SK-MEL-5 (cell line): Measurements from ENCODE around the gene ZPLD1. TPM values are rescaled to one million over a fixed set of nuclear protein-coding genes. Genes with fewer than 3 reads are reported as not detected.
A peak's percentile ranks its signal among the peaks of the same experiment; 100 is the strongest.

Source experiments
- DNase-seq: peaks from one replicate; pipeline ENCODE4 v3.0.0-alpha.2; 2016; ENCODE audit warnings: low read depth, low spot score
- in situ Hi-C: cut with HindIII; loops from 2 replicates; pipeline ENCODE4 v1.10.0; 2016; ENCODE audit warnings: low sequenced_read_pairs, high pct_unique_total_duplicates, low pct_unique_long_range_greater_than_20kb
- total RNA-seq: library from RNA; depleted of rRNA; stranded (reverse); fragments of >200 nt; shearing (Covaris generic); gene quantifications from 2 replicates; pipeline ENCODE4 v1.2.3, GENCODE V29; 2014

ZPLD1 gene
- total RNA-seq, 1 experiment from 2014 or later = 0.11 TPM

GRCh38 chr3:102454181-102454580 lies 19.4 kb downstream of the ZPLD1 start:
- no peak for DNase-seq
- in situ Hi-C loops = no loop called here

DNA sequence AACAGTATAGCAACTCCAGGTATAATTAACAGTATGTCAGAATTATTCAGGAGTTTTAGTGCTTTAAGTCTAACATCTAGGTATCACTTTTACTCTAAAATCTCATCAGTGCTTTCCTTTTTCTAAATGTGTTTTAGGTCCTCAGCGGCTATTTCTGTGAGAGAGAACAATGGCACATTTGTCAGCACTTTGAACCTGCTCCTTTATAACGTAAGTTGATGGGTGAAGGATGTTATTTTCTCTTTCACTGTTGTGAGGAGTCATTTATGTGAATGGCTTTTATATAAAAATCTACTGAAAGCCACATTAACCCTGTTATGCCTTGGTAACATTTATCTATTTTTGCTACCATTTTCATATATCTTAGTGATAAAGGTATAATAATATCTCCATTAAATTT lies 22.8 kb downstream of the ZPLD1 start:
- in situ Hi-C loops = no loop called here
- peak; percentile 48 for DNase-seq

DNA sequence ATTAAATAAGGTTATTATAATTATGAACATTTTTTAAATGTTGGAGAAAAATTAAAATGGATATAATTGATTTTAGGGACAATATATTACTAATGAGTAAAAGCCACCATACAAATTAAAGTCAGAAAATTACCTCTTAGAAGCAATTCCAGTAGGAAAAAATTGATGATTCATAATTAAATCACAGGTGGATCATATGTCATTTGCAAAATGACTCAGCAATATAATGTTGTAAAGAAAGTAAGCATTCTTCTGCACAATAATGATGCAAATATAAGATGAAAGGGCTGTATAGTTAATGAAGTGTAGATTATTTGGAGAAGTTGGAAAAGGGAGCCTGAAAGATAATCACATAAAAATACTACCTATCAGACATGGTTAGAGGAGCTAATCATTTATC lies 25.8 kb downstream of the ZPLD1 start:
- DNase-seq = no peak
- in situ Hi-C loops = no loop called here

GRCh38 chr3:102464261-102464660 lies 29.4 kb downstream of the ZPLD1 start:
- in situ Hi-C loops = no loop called here
- DNase-seq = no peak

DNA sequence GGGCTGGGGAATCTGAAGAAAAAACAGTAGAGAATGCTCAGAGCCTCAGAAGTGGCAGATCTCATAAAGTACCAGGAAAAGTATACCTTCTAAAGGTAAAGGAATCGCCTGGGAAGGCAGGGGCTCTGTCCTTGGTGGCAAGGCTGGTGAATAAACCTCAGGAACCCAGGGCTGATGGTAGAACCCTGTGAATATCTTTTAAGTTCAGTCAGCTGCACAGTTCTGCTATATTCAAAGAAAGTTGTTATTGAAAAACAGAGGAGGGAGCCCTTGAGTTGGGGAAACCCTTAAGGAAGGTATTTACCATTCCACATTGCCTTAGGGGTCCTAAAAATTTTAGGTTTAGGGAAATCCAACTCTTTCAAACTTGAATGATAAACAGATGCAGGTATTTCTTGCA lies 31.2 kb downstream of the ZPLD1 start:
- in situ Hi-C loops = no loop called here
- peak; percentile 51 for DNase-seq

GRCh38 chr3:102470066-102470465 lies 35.3 kb downstream of the ZPLD1 start:
- in situ Hi-C loops = no loop called here
- no peak for DNase-seq

DNA sequence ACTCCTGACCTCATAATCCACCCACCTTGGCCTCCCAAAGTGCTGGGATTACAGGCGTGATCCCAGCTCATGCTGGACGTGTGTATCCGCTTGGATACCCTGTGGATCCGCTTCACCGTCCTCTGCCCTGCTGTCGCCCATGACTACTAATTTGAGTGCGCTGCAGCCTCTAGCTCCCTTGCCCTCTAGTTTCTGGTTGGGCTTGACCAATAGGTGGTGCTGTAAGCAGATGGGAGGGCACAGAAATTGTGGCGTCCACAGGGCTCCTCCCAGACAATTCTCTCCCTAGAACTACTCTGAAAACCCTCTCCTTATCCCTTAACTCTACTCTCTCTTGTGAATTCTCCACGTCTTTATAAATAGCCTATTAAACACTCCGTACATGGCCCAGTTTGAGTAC lies 36.2 kb downstream of the ZPLD1 start:
- in situ Hi-C loops = no loop called here
- DNase-seq = peak; percentile 50

DNA sequence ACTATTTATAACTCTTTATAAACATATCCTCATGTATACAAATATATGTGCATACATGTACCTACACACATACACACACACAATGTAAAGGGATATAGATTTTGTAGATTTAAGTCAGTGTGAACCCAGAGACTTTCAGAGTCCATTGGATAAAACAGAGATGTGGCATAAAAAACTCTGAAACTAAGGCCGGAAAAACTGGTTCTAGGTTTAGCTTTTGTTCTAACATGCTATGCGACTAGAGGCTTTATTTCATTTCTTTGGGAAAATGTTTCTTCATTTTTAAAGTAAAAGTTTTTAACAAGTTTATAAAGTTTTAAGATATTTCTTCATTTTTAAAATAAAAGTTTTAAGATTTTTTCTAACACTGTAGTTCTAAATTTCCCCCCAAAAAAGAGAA lies 36.7 kb downstream of the ZPLD1 start:
- DNase-seq = no peak
- in situ Hi-C loops = no loop called here

DNA sequence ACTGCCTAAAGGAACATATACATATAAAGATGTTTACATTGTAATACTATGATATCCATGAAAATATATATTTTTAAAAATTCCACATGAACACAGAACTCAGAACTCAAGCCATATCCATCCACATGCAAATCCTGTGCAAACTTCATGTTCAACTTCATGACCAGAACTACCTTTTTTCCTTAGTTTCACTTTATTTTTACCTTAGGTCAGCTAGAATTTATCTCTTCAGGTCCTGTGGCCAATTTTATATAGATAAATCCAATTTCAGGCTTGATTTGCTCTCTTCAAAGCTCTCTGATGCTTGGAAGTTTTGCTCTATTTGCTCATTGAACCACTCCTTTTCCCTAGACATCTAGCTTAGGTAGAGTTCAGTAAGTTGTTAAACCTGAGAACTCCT lies 38.8 kb downstream of the ZPLD1 start:
- DNase-seq = no peak
- in situ Hi-C loops = no loop called here

DNA sequence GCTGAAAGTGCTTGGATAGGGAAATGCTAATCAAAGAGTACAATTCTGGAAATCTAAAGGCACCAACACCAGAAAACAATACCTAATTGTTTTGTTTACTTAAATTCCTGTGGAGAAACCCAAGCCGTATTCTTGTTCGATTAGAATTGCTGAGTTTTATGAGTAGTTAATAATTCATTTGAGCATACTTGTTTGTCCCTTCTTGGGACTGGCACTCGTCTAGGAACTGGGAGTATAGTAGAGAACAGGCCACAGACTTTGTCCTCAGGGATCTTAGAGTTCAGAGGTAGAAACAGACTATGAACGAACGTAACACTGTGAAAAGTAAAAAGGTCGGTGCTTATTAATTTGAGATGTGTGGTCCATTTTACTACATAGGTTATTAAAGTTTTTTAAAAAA lies 39.4 kb downstream of the ZPLD1 start:
- in situ Hi-C loops = no loop called here
- DNase-seq = no peak

DNA sequence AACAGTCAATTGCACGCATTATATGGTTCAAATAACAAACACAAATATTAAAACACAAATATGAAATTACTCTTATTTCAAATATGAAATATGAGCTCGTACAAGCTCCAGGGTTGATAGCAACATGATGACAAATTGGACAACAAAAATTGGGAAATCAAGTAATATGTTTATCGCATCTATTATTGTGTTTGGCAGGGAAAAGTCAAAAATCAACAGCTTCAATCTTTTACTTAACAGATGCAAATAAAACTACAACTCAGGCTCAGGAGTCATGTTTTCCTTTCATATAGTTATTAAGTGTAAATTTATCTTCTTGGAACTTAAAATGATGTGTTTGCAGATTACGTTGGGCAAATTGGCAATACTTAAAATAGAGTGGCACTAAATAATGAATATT lies 41.4 kb downstream of the ZPLD1 start:
- in situ Hi-C loops = no loop called here
- no peak for DNase-seq

DNA sequence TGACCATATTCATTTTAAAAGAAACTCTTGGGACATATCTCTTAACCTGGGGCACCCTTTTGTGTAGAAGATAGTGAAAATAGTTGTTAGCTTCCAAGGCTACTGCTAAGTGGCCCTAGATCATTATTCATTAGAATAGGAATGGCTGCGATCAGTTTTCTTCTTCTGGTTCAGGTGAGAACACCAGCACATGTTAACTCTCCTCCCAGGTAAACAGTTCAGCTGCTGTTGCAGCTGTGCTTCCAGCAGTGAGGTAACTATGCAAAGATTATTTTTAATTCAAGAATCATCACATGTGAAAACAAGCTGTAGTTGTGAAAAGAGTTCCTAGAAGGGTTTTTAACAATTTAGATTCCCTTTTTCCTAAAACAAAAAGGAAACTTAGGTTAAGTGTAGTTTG lies 43.3 kb downstream of the ZPLD1 start:
- no peak for DNase-seq
- in situ Hi-C loops = no loop called here

GRCh38 chr3:102480139-102480538 lies 45.3 kb downstream of the ZPLD1 start:
- DNase-seq = no peak
- in situ Hi-C loops = no loop called here

DNA sequence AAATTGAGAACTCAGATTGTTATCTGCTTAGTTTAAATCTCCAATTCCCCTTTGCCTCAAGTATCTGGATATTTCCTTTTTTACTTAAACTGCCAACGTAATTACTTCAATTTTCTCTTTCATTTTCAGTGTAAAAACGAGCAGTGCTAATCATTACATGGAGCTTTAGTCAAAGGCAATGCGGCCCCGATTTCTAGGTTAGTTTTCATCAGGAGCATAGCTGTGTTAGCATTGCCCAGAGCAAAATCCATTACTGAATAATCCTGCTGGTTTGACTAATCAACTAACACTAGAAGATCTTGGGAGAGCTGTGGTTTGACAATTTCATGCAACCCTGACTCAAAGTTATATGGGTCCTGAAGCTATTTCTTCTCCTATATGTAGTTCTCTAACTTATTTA lies 46.2 kb downstream of the ZPLD1 start:
- in situ Hi-C loops = no loop called here
- DNase-seq = no peak

DNA sequence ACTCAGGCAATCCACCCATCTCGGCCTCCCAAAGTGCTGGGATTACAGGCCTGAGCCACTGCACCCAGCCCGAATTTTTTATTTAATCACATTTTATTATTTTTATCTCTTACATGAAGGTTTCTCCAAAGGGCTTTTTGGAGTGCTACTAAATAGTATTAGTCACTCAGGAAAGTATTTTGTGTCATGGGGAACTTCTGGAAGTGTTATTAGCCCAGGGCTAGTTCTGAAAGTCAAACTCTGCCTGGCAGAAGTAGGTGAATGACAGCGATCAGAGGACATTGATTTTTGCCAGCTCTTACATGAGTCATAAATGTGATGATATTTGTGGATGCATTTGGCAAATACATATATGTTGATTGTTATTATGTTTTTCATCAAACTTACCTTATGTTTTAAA lies 48.7 kb downstream of the ZPLD1 start:
- in situ Hi-C loops = no loop called here
- no peak for DNase-seq

DNA sequence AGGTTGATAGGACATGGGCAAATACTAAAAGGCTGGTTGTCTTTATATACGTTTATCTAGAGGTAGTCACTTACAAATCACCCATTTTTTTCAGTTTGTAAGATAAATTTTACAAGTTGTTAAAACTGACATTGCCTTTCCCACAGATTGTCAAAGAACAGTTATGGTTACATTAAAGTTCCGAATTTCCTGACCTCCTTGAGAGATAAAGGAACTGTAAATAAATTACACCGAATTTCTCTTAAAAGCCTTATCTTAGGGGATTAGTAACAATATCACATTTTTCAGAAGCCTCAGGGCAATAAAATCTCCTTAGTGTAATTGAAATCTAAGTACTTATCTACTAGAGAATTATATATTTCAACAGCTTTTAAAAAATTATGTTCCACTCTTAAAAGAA lies 49.5 kb downstream of the ZPLD1 start:
- in situ Hi-C loops = no loop called here

GRCh38 chr3:102485701-102486100 lies 50.9 kb downstream of the ZPLD1 start:
- in situ Hi-C loops = no loop called here
- no peak for DNase-seq

More for the DNA sequence above, 49.5 kb downstream of the ZPLD1 start:
- no peak for DNase-seq

- DNase-seq = no peak
- in situ Hi-C loops = no loop called here
Measured at GRCh38 chr3:102488331-102488730, 53.5 kb downstream of the ZPLD1 start.

GRCh38 chr3:102492300-102492699 lies 57.5 kb downstream of the ZPLD1 start:
- DNase-seq = no peak
- in situ Hi-C loops = no loop called here

- DNase-seq = no peak
- in situ Hi-C loops = no loop called here
Measured at GRCh38 chr3:102497571-102497970, 62.8 kb downstream of the ZPLD1 start.
